ENCODE data around the gene SCYGR3.
A peak's percentile ranks its signal among the peaks of the same experiment; 100 is the strongest.
"Not testable (repeated sequence)": the region's sequence is repeated elsewhere in the genome, so short reads cannot be mapped to it uniquely, and the experiment has no call there.

SCYGR3 gene

DNA sequence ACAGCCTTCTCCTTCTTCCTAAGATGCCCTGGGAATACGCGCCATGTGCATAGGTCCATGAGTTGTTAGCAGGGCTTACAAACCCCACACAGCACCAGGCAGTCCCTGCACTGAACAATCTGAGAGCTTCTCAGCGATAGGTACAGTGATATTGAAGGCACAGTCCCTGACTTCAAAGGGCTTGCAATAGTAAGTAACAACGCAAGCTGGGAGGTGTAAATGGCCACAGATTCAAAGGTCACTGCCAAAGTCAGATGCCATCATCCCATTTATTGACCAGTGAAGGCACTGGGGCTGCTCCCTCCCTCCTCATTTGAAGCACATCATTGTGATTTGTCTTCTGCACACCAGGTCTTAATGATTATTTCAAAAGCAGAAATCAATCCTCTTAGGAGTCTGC lies 541 bp upstream of the SCYGR3 start:
- H3K4me1 ChIP-seq (ENCODE audit: control insufficient read depth in 2 of 2, insufficient read depth in 2 of 2, low read length in 2 of 2) = no peaks in the 10 kb centered on the region
- H3K27ac ChIP-seq (ENCODE audit: low read depth in 2 of 2, low read length in 2 of 2) = no peak overlapping the region
- no peak overlapping the region for H3K4me3 ChIP-seq (ENCODE audit: low read length in 2 of 2)
- no peaks in the 10 kb centered on the region for H3K27me3 ChIP-seq (ENCODE audit: control insufficient read depth in 2 of 2, insufficient read depth in 2 of 2, low read length in 2 of 2)
- H3K9me3 ChIP-seq (ENCODE audit: control insufficient read depth in 2 of 2, low read length in 2 of 2) = no peaks in the 10 kb centered on the region
- H3K9ac ChIP-seq (ENCODE audit: low read depth in 1 of 2, low read length in 2 of 2) = no peak overlapping the region
- H3K36me3 ChIP-seq (ENCODE audit: control insufficient read depth in 2 of 2, insufficient read depth in 2 of 2, low read length in 2 of 2) = no peaks in the 10 kb centered on the region

- Histone ChIP-seq H3K4me1 (ENCODE audit: control insufficient read depth in 2 of 2, insufficient read depth in 2 of 2, low read length in 2 of 2) (no peaks in the 10 kb centered on the region), H3K27me3 (ENCODE audit: control insufficient read depth in 2 of 2, insufficient read depth in 2 of 2, low read length in 2 of 2) (no peaks in the 10 kb centered on the region), H3K36me3 (ENCODE audit: control insufficient read depth in 2 of 2, insufficient read depth in 2 of 2, low read length in 2 of 2) (no peaks in the 10 kb centered on the region), H3K4me3 (ENCODE audit: low read length in 2 of 2) (no peak overlapping the region), H3K9me3 (ENCODE audit: control insufficient read depth in 2 of 2, low read length in 2 of 2) (no peaks in the 10 kb centered on the region), H3K9ac (ENCODE audit: low read depth in 1 of 2, low read length in 2 of 2) (no peak overlapping the region), H3K27ac (ENCODE audit: low read depth in 2 of 2, low read length in 2 of 2) (no peak overlapping the region)
Measured at GRCh38 chr2:227614246-227614645, 394 bp downstream of the SCYGR3 start.

GRCh38 chr2:227613272-227613660 lies 1.4 kb downstream of the SCYGR3 start:
- no peak overlapping the region for H3K4me3 ChIP-seq (ENCODE audit: low read length in 2 of 2)
- no peaks in the 10 kb centered on the region for H3K36me3 ChIP-seq (ENCODE audit: control insufficient read depth in 2 of 2, insufficient read depth in 2 of 2, low read length in 2 of 2)
- H3K27ac ChIP-seq (ENCODE audit: low read depth in 2 of 2, low read length in 2 of 2) = no peak overlapping the region
- H3K9me3 ChIP-seq (ENCODE audit: control insufficient read depth in 2 of 2, low read length in 2 of 2) = no peaks in the 10 kb centered on the region
- H3K27me3 ChIP-seq (ENCODE audit: control insufficient read depth in 2 of 2, insufficient read depth in 2 of 2, low read length in 2 of 2) = no peaks in the 10 kb centered on the region
- H3K9ac ChIP-seq (ENCODE audit: low read depth in 1 of 2, low read length in 2 of 2) = no peak overlapping the region
- H3K4me1 ChIP-seq (ENCODE audit: control insufficient read depth in 2 of 2, insufficient read depth in 2 of 2, low read length in 2 of 2) = no peaks in the 10 kb centered on the region

- H3K4me1 ChIP-seq (ENCODE audit: control insufficient read depth in 2 of 2, insufficient read depth in 2 of 2, low read length in 2 of 2) = no peaks in the 10 kb centered on the region
- no peaks in the 10 kb centered on the region for H3K9me3 ChIP-seq (ENCODE audit: control insufficient read depth in 2 of 2, low read length in 2 of 2)
- H3K9ac ChIP-seq (ENCODE audit: low read depth in 1 of 2, low read length in 2 of 2) = no peak overlapping the region
- no peak overlapping the region for H3K27ac ChIP-seq (ENCODE audit: low read depth in 2 of 2, low read length in 2 of 2)
- H3K36me3 ChIP-seq (ENCODE audit: control insufficient read depth in 2 of 2, insufficient read depth in 2 of 2, low read length in 2 of 2) = no peaks in the 10 kb centered on the region
- H3K4me3 ChIP-seq (ENCODE audit: low read length in 2 of 2) = no peak overlapping the region
- H3K27me3 ChIP-seq (ENCODE audit: control insufficient read depth in 2 of 2, insufficient read depth in 2 of 2, low read length in 2 of 2) = no peaks in the 10 kb centered on the region
Measured at GRCh38 chr2:227612546-227613271, 1.9 kb downstream of the SCYGR3 start.

DNA sequence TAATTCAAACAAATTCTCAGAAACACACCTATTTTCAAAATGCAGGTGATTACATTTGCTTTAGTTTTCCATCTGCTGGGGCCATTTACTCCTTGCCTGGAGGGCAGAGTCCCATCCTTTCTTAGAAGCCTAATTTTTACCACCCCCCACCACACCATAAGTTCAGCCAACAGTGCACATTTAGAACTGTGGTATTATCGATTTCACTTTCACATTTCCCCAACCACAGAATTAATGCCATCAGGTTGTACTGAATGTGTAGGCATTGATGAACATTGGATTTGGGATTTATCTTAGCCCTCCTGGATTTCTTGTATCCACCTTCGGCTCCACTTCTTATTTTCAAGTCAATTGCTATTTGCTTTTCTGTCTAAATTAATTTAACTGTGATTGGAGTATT lies 4.5 kb downstream of the SCYGR3 start:
- H3K9me3 ChIP-seq (ENCODE audit: control insufficient read depth in 2 of 2, low read length in 2 of 2) = no peaks in the 10 kb centered on the region
- H3K9ac ChIP-seq (ENCODE audit: low read depth in 1 of 2, low read length in 2 of 2) = no peak overlapping the region
- no peak overlapping the region for H3K27ac ChIP-seq (ENCODE audit: low read depth in 2 of 2, low read length in 2 of 2)
- H3K27me3 ChIP-seq (ENCODE audit: control insufficient read depth in 2 of 2, insufficient read depth in 2 of 2, low read length in 2 of 2) = no peaks in the 10 kb centered on the region
- no peak overlapping the region for H3K4me3 ChIP-seq (ENCODE audit: low read length in 2 of 2)
- H3K4me1 ChIP-seq (ENCODE audit: control insufficient read depth in 2 of 2, insufficient read depth in 2 of 2, low read length in 2 of 2) = no peaks in the 10 kb centered on the region
- no peaks in the 10 kb centered on the region for H3K36me3 ChIP-seq (ENCODE audit: control insufficient read depth in 2 of 2, insufficient read depth in 2 of 2, low read length in 2 of 2)

- no peak overlapping the region for H3K9ac ChIP-seq (ENCODE audit: low read depth in 1 of 2, low read length in 2 of 2)
- H3K9me3 ChIP-seq (ENCODE audit: control insufficient read depth in 2 of 2, low read length in 2 of 2) = no peaks in the 10 kb centered on the region
- H3K4me1 ChIP-seq (ENCODE audit: control insufficient read depth in 2 of 2, insufficient read depth in 2 of 2, low read length in 2 of 2) = no peaks in the 10 kb centered on the region
- H3K27ac ChIP-seq (ENCODE audit: low read depth in 2 of 2, low read length in 2 of 2) = no peak overlapping the region
- no peaks in the 10 kb centered on the region for H3K27me3 ChIP-seq (ENCODE audit: control insufficient read depth in 2 of 2, insufficient read depth in 2 of 2, low read length in 2 of 2)
- H3K4me3 ChIP-seq (ENCODE audit: low read length in 2 of 2) = no peak overlapping the region
- no peaks in the 10 kb centered on the region for H3K36me3 ChIP-seq (ENCODE audit: control insufficient read depth in 2 of 2, insufficient read depth in 2 of 2, low read length in 2 of 2)
Measured at GRCh38 chr2:227608561-227609338, 5.9 kb downstream of the SCYGR3 start.

GRCh38 chr2:227607941-227608340 lies 6.7 kb downstream of the SCYGR3 start:
- Histone ChIP-seq H3K9ac (ENCODE audit: low read depth in 1 of 2, low read length in 2 of 2) (no peak overlapping the region), H3K36me3 (ENCODE audit: control insufficient read depth in 2 of 2, insufficient read depth in 2 of 2, low read length in 2 of 2) (no peaks in the 10 kb centered on the region), H3K9me3 (ENCODE audit: control insufficient read depth in 2 of 2, low read length in 2 of 2) (no peaks in the 10 kb centered on the region), H3K27ac (ENCODE audit: low read depth in 2 of 2, low read length in 2 of 2) (no peak overlapping the region), H3K27me3 (ENCODE audit: control insufficient read depth in 2 of 2, insufficient read depth in 2 of 2, low read length in 2 of 2) (no peaks in the 10 kb centered on the region), H3K4me1 (ENCODE audit: control insufficient read depth in 2 of 2, insufficient read depth in 2 of 2, low read length in 2 of 2) (no peaks in the 10 kb centered on the region), H3K4me3 (ENCODE audit: low read length in 2 of 2) (no peak overlapping the region)

DNA sequence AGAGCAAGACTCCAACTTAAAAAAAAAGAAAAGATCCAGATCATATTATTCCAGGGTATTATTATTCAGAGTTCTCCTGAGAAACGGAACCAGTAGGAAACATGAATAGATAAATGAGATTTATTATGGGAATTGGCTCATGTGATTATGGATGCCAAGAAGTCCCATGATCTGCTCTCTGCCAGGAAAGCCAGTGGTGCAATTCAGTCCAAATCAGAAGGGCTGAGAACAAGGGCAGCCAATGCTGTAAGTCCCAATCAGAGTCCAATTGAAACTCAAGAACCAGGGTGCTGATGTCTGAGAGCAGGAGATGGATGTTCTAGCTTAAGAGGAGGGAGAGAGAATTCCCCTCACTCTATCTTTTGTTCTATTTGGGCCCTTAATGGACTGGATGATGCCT lies 8.2 kb downstream of the SCYGR3 start:
- Histone ChIP-seq H3K9me3 (ENCODE audit: control insufficient read depth in 2 of 2, low read length in 2 of 2) (no peaks in the 10 kb centered on the region), H3K9ac (ENCODE audit: low read depth in 1 of 2, low read length in 2 of 2) (no peak overlapping the region)

DNA sequence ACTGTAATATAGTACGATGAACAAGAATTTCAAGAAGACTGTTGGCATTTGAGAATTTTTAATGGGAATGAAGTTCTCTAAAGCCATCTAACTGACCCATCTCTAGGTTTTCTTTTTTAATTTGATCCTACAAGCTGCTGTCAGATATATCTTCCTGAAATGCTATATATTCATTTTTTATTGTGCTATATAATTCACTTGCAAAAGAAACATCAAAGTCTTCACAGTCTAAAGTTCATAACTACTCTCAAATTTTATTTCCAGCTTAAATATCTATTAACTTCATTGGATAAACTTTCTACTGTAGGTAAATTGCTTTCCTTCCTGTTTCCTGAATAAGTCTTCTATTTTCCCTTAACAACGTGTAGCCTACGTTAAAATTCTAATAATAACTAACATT lies 12.3 kb downstream of the SCYGR3 start:
- Histone ChIP-seq H3K4me1 (ENCODE audit: control insufficient read depth in 2 of 2, insufficient read depth in 2 of 2, low read length in 2 of 2) (peaks cover 0 to 4% of the 10 kb centered on the region in 2 donors), H3K27ac (ENCODE audit: low read depth in 2 of 2, low read length in 2 of 2) (no peak overlapping the region), H3K9ac (ENCODE audit: low read depth in 1 of 2, low read length in 2 of 2) (no peak overlapping the region), H3K36me3 (ENCODE audit: control insufficient read depth in 2 of 2, insufficient read depth in 2 of 2, low read length in 2 of 2) (no peaks in the 10 kb centered on the region), H3K4me3 (ENCODE audit: low read length in 2 of 2) (peak overlapping the region in 1 of 2 donors; percentile 56), H3K27me3 (ENCODE audit: control insufficient read depth in 2 of 2, insufficient read depth in 2 of 2, low read length in 2 of 2) (no peaks in the 10 kb centered on the region), H3K9me3 (ENCODE audit: control insufficient read depth in 2 of 2, low read length in 2 of 2) (no peaks in the 10 kb centered on the region)

More for the DNA sequence above, 8.2 kb downstream of the SCYGR3 start:
- Histone ChIP-seq H3K4me3 (ENCODE audit: low read length in 2 of 2) (no peak overlapping the region), H3K4me1 (ENCODE audit: control insufficient read depth in 2 of 2, insufficient read depth in 2 of 2, low read length in 2 of 2) (peaks cover 0 to 4% of the 10 kb centered on the region in 2 donors), H3K36me3 (ENCODE audit: control insufficient read depth in 2 of 2, insufficient read depth in 2 of 2, low read length in 2 of 2) (no peaks in the 10 kb centered on the region), H3K27me3 (ENCODE audit: control insufficient read depth in 2 of 2, insufficient read depth in 2 of 2, low read length in 2 of 2) (no peaks in the 10 kb centered on the region), H3K27ac (ENCODE audit: low read depth in 2 of 2, low read length in 2 of 2) (no peak overlapping the region)

DNA sequence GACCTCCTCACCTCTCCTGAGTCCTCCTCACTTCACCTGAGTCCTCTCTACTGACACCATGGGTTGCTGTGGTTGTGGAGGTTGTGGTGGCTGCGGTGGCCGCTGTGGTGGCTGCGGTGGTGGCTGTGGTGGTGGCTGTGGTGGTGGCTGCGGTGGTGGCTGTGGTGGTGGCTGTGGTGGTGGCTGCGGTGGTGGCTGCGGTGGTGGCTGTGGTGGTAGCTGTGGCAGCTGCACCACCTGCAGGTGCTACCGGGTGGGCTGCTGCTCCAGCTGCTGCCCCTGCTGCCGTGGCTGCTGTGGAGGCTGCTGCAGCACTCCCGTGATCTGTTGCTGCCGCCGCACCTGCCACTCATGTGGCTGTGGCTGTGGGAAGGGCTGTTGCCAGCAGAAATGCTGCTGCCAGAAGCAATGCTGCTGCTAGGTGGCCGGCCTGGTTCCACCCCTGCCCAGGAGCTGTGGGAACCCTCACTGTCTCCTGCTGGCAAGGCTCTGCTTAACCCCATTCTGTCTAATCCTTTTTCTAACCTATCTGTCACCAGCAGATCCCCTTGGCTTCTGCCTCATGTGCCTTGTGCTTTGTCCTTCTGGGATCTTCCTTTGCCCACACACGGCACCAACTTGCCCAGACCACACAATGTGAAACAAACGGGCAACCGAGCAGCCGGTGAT lies 15.7 kb downstream of the SCYGR3 start, which contains the start of gene SCYGR2:
SCYGR2 (plus strand) TSS at position 59 of the 669 bp plus-strand sequence; CDS start at position 59, 0 bp downstream.
- not testable (repeated sequence) for H3K4me3 ChIP-seq (ENCODE audit: low read length in 2 of 2); H3K4me1 ChIP-seq (ENCODE audit: control insufficient read depth in 2 of 2, insufficient read depth in 2 of 2, low read length in 2 of 2); H3K36me3 ChIP-seq (ENCODE audit: control insufficient read depth in 2 of 2, insufficient read depth in 2 of 2, low read length in 2 of 2); H3K27ac ChIP-seq (ENCODE audit: low read depth in 2 of 2, low read length in 2 of 2); H3K27me3 ChIP-seq (ENCODE audit: control insufficient read depth in 2 of 2, insufficient read depth in 2 of 2, low read length in 2 of 2); H3K9me3 ChIP-seq (ENCODE audit: control insufficient read depth in 2 of 2, low read length in 2 of 2); H3K9ac ChIP-seq (ENCODE audit: low read depth in 1 of 2, low read length in 2 of 2)

All from mucosa of rectum (tissue), 2 donors.